Stimulated activated CD4-positive, alpha-beta T cell treated with anti-CD3 and anti-CD28 coated beads, Interleukin-1b, Interleukin-23, amount 100 ng/mL, for 1 hour (primary cell): ENCODE data around the gene DOCK2.
"Not testable (repeated sequence)": the region's sequence is repeated elsewhere in the genome, so short reads cannot be mapped to it uniquely, and the experiment has no call there.

Experiments
- DNase-seq, 2 donors: peaks; one replicate each; pipeline ENCODE4 v3.0.0-alpha.2; 2020; ENCODE audit warnings: low read depth in 2 of 2

The DOCK2 gene

DNA sequence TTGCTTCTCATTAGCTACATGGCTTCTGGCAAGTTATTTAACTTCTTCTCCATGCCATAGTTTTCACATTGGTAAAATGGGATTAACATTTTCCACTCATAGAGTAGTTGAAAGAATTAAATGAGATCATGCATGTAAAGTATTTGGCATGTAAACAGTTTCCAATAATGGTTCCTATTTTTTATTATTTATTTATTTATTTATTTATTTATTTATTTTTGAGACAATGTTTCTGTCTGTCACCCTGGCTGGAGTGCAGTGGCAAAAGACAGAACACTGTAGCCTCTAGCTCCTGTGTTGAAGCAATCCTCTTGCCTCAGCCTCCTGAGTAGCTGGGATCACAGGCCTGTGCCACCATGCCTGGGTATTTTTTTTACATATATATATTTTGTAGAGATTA is 117.7 kb downstream of the DOCK2 start:
- DNase-seq = no peak

- DNase-seq = no peak
Observed at GRCh38 chr5:169756071-169756765, 119.1 kb downstream of the DOCK2 start.

DNA sequence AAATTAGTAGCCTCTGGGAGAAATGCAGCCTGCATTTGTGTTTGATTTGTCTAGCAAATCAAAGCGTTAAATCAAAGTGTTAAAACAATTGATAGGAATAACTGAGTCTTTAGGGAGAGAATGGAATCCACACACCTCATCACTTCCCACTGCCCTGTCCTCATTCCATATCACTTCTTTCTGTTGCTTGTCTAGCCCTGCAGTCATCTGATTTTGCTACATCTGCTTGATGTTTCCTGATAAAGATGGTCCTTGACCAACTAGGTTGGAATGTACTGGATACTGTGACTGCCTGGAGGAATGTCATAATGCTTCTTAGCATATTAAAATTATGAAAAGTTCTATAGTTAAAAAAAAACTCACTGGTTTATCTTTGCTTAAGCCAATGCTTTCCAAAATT is 119.9 kb downstream of the DOCK2 start:
- DNase-seq = no peak

DNA sequence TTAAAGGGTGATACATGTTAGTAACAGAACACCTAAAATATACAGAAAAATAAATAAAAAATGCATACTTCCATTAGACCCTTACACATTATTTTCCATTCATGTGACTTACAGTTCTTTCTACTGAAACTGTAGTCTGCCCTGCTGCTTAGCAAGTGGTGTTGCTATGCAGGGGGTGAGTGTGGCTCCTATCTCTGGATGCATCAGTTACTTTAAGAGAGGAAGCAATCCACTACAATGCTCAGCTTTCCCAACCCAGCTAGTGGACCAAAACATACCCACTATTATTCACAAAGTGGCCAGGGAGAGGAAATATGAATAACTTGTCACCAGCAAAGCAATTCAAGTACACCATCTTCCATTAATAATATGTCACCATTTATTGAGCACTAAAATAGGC is 121.8 kb downstream of the DOCK2 start:
- DNase-seq = no peak

DNA sequence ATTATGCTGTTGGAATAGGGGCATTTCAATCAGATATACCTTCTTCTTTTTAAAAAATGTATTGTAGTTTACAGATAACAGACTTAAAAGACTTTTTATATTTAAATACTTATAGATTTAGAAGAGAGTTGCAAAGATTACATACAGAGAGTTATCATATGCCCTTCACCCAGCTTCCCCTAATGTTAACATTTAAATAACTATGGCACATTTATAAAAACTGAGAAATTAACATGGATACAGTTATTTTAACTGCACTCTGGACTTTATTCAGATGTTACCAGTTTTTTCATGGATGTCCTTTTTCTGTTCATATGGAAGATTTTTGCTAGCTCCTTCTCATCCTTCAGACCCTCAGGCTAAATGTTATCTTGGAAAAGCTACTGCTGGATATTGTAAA is 123.2 kb downstream of the DOCK2 start:
- no peak for DNase-seq

DNA sequence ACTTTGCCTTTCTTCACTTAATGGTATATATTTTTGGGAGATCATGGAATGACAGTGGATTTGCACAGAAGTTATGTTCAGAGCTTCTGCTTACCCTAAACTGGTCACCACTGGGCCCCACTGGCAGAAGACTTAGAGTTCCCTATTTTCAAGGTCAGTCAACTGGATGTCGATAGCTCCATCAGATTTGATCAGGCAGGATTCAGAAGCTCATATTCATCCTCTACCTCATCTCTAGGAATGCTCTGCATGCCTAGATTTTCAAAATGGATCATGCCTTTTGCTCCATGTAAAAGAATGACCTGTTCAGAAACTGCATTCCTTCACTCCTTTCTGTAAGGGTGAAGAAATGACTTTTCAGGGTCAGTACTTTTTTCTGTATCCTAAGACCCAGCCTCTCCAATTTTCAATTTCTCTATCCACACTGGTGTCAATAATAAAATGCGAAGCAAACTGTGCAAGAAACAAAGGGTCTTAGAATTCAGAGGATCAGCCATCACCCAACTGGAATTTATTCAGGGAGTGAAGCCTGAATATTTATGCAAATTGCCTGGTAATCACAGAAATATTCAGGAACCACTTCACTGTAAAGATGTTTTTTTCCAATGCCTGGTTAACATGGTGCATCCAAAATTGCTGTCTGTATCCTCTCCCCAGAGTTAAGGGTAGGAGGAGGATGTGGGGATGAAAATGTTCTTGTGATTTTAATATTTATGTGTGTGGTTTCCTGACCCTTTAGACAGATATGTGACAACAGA is 125.4 kb downstream of the DOCK2 start:
- no peak for DNase-seq

GRCh38 chr5:169763376-169764017 is 126.4 kb downstream of the DOCK2 start:
- DNase-seq = no peak

DNA sequence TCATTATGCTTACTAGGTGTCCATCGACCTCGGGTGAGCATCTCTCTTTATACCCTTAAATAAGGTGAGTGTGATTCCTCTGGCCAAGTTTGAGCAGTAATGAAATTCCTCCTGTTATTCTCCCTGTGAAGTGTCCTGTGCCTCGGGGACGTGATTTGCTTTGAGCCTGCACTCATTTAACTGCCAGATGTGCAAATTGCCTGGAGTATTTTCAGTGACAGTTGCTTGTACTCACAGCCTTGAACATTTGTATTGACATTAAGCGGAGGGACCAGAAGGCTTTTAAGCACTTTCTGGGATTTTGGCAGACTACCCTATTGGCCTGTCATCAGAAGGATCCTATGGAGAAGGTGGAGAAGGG is 126.9 kb downstream of the DOCK2 start:
- no peak for DNase-seq

DNA sequence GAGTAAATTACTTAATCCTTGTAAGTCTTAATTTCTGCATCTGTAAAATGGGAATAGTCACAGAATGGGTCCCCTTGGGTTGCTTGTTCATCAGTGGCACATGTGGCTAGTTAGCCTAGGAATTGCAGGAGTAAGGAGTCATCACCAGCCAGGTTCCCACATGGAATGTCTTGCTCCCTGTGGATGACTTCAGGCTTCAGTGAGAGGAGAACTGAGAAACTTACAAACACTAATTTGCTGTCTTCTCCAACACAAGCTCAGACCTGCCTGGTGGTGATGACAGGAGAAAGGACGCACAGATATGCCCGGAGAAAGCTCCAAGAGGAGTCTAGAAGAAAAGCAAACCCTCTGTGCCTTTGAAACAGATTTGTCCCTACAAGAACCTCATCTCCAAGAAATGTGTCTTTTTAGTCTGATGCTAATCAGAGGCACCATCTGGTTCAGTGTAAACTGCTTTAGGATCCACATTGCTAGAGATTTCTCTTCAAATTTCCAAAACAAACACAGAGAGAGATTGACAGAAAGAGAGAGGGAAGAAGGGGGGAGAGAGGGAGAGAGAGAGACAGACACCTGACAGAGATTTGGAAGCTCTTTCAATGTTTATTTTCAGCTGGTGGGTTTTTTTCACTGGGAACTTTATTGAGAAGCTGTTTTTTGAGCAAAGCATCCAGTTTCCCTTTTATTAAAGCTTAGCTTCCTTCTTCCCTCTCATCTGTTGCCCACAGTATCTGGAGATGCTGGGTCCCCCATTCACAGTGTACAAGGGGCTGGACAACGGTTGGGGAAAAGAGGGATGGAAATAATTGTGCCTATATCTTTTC is 128.3 kb downstream of the DOCK2 start:
- DNase-seq = no peak

DNA sequence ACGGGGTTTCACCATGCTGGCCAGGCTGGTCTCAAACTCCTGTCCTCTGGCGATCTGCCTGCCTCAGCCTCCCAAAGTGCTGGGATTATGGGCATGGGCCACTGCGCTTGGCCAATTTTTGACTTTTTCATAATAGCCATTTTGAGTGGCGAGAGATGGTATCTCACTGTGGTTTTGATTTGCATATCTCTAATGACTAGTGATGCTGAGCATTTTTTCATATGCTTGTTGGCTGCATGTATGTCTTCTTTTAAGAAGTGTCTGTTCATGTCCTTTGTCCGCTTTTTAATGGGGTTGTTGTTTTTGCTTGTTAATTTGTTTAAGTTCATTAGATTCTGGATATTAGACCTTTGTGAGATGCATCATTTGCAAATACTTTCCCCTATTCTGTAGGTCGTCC is 129.9 kb downstream of the DOCK2 start:
- DNase-seq = not testable (repeated sequence)

GRCh38 chr5:169767938-169768337 is 130.9 kb downstream of the DOCK2 start:
- DNase-seq = no peak

- DNase-seq = no peak
Observed at GRCh38 chr5:169768416-169768815, 131.3 kb downstream of the DOCK2 start.

DNA sequence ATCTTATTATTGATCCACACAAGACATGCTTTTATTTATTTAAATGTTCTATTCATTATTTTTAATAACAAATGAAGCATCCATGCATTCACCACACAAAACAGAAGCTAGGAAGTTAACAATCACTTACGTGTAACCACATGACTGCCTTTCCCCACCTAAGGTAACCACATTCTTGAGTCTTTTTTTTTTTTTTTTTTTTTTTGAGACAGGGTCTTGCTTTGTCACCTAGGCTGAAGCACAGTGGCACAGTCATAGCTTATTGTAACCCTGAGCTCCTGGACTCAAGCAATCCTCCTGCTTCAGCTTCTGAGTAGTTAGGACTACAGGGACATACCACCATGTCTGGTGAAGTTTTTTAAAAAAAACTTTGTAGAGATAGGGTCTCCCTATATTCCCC is 133.0 kb downstream of the DOCK2 start:
- no peak for DNase-seq

GRCh38 chr5:169772256-169772655 is 135.2 kb downstream of the DOCK2 start:
- DNase-seq = no peak

DNA sequence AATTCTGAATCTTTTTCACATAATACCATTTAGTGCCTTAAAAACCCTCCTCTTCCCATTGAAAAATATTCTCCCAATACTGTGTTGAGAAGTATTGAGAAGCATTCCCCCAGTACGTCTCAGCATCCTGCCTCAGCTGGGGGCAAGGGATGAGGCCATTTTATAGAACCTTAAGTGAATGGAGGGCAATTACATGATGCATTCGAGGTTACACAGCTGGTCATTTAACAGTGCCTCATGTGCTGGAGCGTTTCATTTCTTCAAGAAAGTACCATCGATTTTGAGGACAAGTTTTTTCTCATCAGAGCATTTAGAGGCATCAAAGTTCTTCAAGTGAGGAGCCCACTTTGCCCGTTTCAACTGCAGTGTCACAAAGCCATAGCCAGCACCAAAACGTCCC is 135.6 kb downstream of the DOCK2 start:
- DNase-seq = no peak

- no peak for DNase-seq
Observed at GRCh38 chr5:169777159-169777558, 140.1 kb downstream of the DOCK2 start.

GRCh38 chr5:169778622-169779596 is 141.8 kb downstream of the DOCK2 start:
- no peak for DNase-seq

DNA sequence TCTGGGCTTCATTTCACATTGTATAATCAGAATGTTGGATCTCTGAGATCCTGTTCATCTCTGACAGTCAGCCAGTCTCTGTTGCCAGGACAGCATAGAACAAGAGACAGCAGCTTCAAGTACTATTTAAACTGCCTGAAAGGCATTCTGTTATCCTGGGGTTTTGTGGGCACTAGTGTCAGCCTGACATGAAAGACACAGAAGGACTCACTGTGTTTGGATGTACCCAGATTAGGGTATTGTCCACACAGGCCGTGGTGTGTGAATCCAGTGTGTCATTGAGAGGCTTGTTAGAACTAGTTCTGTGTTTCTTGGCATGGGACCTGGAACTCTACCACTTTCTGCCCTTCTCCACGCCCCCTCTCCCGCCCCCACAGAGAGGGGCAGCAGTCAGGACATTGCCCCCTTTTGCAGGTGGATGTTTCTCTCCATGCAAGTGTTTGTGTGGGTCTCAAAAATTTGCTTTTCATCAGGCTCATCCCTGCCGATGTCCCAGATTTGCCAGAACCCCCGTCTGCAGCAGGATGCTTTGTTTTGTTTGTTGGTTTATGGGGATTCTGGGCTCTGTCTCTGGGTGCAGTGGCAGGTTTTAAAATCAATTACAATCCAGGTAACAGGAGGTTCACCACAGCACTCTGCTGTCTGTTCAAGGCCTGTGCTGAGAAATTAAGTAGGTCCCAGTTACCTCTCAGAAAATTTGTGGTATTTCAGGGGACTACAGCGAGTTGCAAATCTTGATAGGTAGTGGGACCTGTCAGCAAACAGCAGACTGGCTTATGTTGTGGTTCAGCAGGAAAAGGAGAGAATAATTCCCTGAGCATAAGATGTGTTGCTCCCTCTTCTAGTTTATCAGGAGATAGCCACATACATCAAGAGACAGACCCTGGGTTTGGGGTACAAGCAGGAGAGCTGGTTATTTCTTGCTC is 144.6 kb downstream of the DOCK2 start:
- DNase-seq = no peak

DNA sequence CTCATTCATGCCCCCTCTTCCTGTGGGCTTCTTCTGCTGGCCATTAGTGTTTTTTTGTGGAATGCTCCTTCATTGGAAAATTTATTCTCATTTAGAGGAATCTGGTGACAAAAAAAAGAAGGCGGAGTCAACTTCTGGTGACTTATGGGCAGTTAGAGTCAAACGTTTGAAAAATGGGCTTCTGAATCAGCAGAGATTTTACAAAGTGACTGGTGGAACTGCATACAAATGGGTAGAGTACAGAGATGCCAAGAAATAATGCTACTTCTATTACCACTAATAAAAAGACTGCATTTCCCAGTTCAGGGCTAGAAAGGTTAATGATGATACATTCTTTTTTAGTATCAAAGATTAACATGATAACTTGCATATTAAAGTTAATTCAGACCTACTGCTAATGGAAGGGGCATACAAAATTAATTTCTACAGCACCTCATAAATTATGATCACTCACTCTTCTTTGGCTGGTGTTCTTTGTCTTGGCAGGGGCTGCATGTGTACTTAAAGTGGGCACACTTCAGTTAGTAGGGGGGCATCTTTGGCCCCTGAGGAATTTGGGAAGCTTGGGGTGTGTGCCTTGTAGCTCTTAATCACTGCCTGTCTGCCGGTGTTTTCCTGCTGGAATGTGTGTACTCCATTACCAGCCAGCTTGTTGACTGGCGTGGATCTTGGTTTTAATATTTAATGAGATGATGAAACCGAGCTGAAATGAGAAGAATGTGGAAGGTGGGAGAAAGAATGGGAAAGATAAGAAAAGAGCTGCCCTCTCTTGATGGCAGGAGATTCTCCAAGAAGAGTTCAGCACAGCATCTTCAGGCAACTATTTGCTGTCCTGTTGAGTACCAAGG is 148.9 kb downstream of the DOCK2 start:
- no peak for DNase-seq
